SK-N-SH treated with all-trans-retinoic acid at 6 μM for 48 hours (cell line): ENCODE measurements around the gene SRGAP2C.
"Not testable (repeated sequence)": the region's sequence is repeated elsewhere in the genome, so short reads cannot be mapped to it uniquely, and the experiment has no call there.

ENCODE experiments used
- ARNTL ChIP-seq: fragments of 450-650 bp; formaldehyde crosslinking; IDR thresholded peaks from 2 replicates; pipeline ENCODE4 v1.5.0; 2020; ENCODE audit warnings: low read depth, mild to moderate bottlenecking, moderate library complexity, borderline replicate concordance
- ESRRG ChIP-seq: fragments of 250-450 bp; sonication (Bioruptor Pico); IDR thresholded peaks from 2 replicates; pipeline ENCODE4 v1.6.1; 2021; ENCODE audit warnings: mild to moderate bottlenecking
- SNAI2 ChIP-seq: fragments of 250-450 bp; sonication (Bioruptor Pico); IDR thresholded peaks from 2 replicates; pipeline ENCODE4 v1.5.0; 2020; ENCODE audit warnings: mild to moderate bottlenecking, moderate library complexity
- ZFP3 ChIP-seq: fragments of 250-450 bp; sonication (Bioruptor Pico); IDR thresholded peaks from 2 replicates; pipeline ENCODE4 v1.5.0; 2020; ENCODE audit warnings: mild to moderate bottlenecking, moderate library complexity
- ZNF8 ChIP-seq: fragments of 450-650 bp; formaldehyde crosslinking; IDR thresholded peaks from 2 replicates; pipeline ENCODE4 v1.5.0; 2020; ENCODE audit warnings: mild to moderate bottlenecking, moderate library complexity
- TF ChIP-seq, protein P1 (sequence below): fragments of 250-450 bp; sonication (Bioruptor Pico); IDR thresholded peaks from 2 replicates; pipeline ENCODE4 v1.8.0; 2020; ENCODE audit warnings: mild to moderate bottlenecking, moderate library complexity, borderline replicate concordance
- TF ChIP-seq, protein P2 (sequence below): fragments of 250-450 bp; sonication (Bioruptor Pico); IDR thresholded peaks from 2 replicates; pipeline ENCODE4 v1.5.0; 2020; ENCODE audit warnings: mild to moderate bottlenecking, moderate library complexity

DNA sequence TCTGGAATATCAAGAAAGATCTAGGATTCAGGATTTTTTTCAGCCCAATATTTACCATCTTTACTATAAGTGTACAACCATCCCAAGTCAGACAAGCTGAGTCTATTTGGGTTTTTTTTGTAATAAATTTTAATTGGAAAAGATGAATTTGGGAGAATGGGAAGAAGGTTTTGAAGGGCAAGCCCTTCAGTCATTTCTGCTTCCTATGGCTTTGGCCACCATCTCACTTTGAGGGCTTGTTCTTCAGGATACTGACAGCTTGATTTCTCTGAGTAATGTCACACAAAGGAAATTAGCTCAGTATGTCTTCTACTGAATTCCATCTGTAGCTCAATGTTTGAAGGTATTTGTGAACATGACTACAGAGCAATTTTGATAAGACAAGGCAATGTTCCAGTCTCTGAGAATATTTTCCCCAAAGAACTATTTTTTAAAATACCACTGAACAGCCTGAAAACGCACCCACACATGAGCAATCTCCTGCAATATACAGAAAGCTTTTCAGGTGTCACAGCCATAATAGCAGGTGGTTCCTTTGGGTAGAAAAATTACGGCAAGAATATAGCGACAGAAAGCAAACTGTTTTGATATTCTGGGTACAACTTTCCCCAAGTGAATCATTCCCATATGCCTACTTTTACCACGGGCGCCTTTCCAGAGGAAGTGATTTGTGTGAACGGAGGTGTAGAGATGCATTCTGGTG lies 23.4 kb upstream of the SRGAP2C start:
- TF ChIP-seq, protein P1, sequence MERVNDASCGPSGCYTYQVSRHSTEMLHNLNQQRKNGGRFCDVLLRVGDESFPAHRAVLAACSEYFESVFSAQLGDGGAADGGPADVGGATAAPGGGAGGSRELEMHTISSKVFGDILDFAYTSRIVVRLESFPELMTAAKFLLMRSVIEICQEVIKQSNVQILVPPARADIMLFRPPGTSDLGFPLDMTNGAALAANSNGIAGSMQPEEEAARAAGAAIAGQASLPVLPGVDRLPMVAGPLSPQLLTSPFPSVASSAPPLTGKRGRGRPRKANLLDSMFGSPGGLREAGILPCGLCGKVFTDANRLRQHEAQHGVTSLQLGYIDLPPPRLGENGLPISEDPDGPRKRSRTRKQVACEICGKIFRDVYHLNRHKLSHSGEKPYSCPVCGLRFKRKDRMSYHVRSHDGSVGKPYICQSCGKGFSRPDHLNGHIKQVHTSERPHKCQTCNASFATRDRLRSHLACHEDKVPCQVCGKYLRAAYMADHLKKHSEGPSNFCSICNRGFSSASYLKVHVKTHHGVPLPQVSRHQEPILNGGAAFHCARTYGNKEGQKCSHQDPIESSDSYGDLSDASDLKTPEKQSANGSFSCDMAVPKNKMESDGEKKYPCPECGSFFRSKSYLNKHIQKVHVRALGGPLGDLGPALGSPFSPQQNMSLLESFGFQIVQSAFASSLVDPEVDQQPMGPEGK: not testable (repeated sequence)
- TF ChIP-seq ARNTL (CRISPR knock-in tag); ZFP3; ESRRG; SNAI2; ZNF8 (CRISPR knock-in tag): not testable (repeated sequence)
- TF ChIP-seq, protein P2, sequence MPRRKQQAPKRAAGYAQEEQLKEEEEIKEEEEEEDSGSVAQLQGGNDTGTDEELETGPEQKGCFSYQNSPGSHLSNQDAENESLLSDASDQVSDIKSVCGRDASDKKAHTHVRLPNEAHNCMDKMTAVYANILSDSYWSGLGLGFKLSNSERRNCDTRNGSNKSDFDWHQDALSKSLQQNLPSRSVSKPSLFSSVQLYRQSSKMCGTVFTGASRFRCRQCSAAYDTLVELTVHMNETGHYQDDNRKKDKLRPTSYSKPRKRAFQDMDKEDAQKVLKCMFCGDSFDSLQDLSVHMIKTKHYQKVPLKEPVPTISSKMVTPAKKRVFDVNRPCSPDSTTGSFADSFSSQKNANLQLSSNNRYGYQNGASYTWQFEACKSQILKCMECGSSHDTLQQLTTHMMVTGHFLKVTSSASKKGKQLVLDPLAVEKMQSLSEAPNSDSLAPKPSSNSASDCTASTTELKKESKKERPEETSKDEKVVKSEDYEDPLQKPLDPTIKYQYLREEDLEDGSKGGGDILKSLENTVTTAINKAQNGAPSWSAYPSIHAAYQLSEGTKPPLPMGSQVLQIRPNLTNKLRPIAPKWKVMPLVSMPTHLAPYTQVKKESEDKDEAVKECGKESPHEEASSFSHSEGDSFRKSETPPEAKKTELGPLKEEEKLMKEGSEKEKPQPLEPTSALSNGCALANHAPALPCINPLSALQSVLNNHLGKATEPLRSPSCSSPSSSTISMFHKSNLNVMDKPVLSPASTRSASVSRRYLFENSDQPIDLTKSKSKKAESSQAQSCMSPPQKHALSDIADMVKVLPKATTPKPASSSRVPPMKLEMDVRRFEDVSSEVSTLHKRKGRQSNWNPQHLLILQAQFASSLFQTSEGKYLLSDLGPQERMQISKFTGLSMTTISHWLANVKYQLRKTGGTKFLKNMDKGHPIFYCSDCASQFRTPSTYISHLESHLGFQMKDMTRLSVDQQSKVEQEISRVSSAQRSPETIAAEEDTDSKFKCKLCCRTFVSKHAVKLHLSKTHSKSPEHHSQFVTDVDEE (CRISPR knock-in tag): not testable (repeated sequence)
